Measurements from ENCODE around the gene RASA3.

GRCh38 chr13:114142137-114142550, 9.7 kb upstream of the RASA3 start:
- TF ChIP-seq CTCF (IDR thresholded peaks at IDR 0.05; ENCODE audit: insufficient read depth, low read depth, low read length) (no peak), EZH2 (IDR thresholded peaks at IDR 0.05; ENCODE audit: insufficient read depth, low read length) (no peak)

Data from astrocyte (in vitro differentiated cells and primary cell).